Stimulated activated CD8-positive, alpha-beta memory T cell treated with anti-CD3 and anti-CD28 coated beads, Interleukin-7, amount 100 ng/mL, for 4 hours (primary cell): ENCODE results near the gene INHBB.

Experiments used
- DNase-seq, 2 donors: peaks; one replicate each; pipeline ENCODE4 v3.0.0-alpha.2; 2020; ENCODE audit warnings: low read depth in 2 of 2

INHBB gene

DNA sequence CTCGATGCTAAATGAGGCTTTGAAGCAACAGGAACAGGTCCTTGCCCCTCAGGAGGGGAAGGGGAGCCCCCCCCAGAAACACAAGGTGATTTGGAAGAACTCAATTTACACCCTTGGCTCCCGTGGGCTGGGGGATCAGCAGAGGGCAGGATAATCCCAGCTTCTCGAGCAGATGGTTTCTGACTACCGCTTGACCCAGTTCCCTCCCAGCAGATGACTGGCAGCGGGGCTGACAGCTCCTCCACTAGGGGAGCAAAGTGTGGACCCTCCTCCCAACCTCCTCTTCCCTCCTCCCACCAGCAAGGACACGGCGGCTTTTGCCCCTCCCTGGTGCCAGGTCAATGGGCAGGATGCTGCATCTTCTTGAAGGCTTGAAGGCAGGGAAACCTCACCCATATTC, 3.5 kb upstream of the INHBB start:
- no peak for DNase-seq

DNA sequence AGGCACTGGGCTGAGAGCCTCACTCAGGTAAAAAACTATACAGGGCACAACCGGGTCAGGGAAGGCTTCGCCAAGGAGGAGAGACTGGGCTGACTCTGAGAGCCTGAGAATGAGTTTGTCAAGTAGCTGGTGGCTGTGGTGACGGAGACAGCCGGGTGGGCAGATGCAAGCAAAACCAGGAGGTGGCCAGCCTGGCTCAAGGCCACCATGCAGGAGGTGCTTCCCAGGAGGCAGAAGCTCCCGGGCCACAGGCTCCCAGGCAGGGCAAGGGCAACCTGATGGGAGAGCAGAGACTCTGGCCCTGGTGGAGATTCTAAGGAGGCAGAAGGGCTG, 2.9 kb upstream of the INHBB start:
- DNase-seq = no peak

GRCh38 chr2:120343433-120344105, 2.4 kb upstream of the INHBB start:
- peak; percentile 9 to 38 for DNase-seq

DNA sequence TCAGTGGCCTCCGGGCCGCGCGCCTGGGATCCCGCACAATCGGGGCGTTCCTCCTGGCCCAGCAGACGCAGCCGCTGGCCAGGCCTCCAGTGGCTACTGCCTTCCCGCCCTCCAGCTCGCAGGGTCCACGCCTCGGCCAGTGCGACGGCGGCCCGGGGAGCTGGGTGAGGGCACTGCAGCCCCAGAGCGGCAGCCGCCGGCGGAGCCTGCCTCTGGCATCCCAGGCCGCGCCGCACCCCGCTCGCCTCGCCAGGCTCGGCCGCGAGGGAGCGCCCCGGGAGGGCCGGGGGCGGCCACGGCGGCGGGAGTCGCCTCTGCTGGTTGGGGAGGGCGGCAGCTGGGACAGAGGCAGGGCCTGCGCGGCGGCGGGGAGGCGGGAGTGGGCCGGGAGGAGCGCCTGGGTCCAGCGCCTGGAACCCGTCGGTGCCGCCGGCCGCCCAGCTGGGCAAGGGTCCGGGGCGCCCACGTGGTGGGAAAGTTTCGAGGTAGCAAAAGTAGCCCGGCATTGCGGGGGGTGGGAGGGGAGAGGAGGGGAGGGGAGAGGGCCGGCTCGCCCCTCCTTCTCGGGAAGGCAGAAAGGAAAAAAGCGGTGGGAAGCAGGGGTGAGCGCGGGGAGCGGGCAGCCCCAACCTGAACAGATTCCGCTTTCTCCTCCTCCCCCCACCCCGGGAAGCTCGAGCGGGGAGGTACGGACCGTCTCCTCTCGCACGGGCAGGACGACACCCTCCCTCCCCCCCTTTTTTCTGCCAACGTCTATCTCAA, 1.5 kb upstream of the INHBB start:
- DNase-seq = no peak

DNA sequence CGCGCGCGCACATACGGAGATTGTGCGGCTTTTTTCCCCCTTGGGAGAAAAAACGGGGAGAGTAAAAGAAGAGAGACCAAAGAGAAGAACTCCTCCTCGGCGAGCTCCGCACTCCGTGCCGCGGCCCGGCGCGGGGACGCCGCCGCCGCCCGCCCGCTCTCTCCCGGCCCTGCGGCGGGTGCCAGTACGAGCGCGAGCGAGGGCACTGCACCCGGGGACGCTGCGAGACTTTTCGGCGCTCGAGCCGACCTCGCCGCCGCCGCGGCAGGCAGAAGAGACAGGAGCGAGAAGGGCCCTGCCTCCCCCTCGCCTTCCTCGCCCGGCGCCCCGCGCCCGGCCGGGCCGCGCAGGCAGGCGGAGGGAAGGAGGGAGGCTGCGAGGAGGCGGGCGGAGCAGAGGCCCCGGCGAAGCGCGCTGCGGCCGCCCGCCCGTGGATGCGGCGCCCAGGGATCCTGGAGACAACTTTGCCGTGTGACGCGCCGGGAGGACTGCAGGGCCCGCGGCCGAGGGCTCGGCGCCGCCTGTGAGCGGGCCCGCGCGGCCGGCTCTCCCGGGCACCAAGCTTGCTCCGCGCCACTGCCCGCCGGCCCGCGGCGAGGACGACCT, 857 bp upstream of the INHBB start:
- peak in 1 of 2 donors; percentile 6 for DNase-seq

DNA sequence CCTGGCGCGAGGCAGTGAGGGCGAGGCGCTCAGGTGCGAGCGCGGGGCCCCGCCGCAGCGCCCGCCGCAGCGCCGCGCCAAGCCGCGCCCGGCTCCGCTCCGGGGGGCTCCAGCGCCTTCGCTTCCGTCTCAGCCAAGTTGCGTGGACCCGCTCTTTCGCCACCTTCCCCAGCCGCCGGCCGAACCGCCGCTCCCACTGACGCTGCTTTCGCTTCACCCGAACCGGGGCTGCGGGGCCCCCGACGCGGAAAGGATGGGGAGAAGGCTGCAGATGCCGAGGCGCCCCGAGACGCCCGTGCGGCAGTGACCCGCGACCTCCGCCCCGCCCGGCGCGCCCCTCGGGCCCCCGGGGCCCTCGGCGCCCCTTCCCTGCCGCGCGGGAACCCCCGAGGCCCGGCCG, 328 bp upstream of the INHBB start:
- DNase-seq = no peak

DNA sequence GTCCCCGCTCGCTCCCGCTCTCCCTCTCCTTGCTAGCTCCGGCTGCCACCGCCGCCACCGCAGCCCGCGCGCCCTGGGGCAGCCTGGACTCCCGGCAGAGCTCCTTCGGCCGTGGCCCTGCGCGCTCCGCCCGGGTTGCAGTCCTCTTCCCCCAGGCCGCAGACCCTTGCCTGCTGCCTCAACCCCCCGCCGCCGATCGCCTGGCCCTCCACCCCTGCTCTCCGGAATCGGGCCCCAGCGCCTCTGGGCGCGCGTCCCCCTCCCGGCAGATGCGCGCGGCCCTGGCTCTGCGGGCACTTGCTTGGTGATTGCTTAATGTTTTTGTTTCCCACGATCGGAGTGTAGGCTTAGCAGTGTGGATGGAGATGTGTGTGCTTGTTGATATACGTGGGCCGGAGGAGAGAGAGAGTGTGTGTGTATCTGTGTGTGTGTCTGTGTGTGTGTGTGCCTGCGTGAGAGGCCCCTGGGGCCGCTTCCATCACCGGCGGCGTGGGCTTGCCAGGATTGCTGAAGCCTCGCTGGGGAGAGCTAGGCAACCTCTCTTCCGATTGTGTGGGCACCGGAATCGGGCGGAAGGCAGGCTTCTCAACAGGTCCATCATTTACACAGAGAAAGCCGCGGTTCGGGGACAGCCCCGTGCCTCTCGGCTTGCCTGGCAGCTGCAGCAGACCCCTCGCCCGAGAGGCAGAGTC, 877 bp downstream of the INHBB start:
- DNase-seq = no peak

DNA sequence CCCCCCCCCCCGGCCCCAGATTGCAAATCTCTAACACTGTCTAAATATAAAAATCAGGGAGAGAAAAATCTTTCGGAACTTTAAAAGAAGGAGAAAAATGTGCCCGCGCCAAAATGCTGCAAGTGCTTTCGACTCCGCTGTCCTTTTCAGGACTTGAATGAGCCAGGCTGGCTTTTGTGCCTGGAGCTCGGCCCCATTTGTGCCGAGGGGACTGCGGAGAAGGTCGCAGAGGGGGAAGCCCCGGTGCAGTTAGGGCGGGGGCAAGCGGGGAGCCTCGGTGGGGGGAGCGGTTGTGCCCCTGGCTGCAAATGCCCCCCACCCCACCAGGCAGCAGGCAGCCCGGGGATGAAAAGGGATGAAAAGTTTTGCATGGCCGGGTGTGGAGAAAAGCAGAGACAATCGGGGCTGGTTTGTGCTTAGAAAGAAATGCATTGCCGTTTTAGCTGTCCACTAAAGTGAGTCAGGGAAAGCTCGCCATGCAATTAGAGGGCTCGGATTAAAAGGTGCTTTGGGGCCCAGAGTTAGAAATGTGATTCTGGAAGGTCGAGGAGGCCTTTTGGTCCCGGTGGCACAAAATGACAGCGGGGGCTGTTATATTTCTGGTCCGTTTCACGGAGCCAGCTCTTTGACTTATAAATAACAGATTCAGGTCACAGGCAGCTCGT, 1.6 kb downstream of the INHBB start:
- DNase-seq = no peak

DNA sequence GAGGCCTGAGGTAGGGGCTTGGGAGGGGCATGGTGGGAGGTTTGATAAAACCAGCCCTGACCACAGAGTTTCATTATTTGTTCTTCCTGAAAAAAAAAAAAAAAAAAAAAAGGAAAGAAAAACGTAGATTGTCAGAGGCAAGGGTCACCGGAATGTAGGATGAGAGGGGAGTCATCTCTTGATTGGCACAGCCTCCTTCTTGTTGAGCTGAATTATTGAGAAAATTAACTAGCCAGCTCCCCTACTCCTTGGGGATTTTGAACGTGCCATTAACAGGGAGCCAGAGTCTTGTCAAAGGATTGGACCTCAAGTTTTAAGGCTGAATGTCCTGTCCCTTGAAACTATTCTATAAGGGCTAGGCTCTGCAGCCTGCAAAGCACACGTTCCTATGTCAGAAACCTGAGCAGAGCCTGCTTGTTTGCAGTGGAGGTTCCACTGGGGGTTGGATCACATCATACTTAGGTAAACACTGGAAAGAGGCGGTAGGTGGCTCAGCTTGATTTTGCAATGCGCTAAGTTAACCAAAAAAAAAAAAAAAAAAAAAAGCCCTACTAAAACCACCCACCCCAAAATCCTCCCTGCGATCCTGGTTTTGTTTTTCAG, 2.3 kb downstream of the INHBB start:
- no peak for DNase-seq

DNA sequence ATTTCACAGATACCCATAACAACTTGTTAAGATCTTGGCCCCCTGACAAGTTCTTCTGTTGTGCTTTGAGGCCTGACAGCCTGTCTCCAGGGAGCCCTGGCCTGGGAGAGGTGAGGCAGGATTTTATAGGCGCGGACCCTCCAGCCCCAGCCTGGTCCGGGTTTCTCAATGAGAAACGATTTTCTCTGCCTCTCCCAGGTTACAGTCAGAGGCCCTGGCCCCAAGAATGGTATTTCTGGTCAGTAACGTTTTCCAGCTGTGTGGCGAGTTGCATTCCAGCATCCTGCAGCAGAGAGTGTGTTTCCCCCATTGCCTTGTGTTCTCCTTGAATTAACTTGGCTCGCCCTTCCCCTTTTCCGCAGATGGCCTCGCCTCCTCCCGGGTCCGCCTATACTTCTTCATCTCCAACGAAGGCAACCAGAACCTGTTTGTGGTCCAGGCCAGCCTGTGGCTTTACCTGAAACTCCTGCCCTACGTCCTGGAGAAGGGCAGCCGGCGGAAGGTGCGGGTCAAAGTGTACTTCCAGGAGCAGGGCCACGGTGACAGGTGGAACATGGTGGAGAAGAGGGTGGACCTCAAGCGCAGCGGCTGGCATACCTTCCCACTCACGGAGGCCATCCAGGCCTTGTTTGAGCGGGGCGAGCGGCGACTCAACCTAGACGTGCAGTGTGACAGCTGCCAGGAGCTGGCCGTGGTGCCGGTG, 3.0 kb downstream of the INHBB start:
- no peak for DNase-seq

DNA sequence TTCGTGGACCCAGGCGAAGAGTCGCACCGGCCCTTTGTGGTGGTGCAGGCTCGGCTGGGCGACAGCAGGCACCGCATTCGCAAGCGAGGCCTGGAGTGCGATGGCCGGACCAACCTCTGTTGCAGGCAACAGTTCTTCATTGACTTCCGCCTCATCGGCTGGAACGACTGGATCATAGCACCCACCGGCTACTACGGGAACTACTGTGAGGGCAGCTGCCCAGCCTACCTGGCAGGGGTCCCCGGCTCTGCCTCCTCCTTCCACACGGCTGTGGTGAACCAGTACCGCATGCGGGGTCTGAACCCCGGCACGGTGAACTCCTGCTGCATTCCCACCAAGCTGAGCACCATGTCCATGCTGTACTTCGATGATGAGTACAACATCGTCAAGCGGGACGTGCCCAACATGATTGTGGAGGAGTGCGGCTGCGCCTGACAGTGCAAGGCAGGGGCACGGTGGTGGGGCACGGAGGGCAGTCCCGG, 3.5 kb downstream of the INHBB start:
- no peak for DNase-seq

DNA sequence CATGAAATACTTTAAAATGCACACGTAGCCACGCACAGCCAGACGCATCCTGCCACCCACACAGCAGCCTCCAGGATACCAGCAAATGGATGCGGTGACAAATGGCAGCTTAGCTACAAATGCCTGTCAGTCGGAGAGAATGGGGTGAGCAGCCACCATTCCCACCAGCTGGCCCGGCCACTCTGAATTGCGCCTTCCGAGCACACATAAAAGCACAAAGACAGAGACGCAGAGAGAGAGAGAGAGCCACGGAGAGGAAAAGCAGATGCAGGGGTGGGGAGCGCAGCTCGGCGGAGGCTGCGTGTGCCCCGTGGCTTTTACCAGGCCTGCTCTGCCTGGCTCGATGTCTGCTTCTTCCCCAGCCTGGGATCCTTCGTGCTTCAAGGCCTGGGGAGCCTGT, 4.1 kb downstream of the INHBB start:
- no peak for DNase-seq

- DNase-seq = no peak
Observed at GRCh38 chr2:120350801-120351320, 4.9 kb downstream of the INHBB start.

DNA sequence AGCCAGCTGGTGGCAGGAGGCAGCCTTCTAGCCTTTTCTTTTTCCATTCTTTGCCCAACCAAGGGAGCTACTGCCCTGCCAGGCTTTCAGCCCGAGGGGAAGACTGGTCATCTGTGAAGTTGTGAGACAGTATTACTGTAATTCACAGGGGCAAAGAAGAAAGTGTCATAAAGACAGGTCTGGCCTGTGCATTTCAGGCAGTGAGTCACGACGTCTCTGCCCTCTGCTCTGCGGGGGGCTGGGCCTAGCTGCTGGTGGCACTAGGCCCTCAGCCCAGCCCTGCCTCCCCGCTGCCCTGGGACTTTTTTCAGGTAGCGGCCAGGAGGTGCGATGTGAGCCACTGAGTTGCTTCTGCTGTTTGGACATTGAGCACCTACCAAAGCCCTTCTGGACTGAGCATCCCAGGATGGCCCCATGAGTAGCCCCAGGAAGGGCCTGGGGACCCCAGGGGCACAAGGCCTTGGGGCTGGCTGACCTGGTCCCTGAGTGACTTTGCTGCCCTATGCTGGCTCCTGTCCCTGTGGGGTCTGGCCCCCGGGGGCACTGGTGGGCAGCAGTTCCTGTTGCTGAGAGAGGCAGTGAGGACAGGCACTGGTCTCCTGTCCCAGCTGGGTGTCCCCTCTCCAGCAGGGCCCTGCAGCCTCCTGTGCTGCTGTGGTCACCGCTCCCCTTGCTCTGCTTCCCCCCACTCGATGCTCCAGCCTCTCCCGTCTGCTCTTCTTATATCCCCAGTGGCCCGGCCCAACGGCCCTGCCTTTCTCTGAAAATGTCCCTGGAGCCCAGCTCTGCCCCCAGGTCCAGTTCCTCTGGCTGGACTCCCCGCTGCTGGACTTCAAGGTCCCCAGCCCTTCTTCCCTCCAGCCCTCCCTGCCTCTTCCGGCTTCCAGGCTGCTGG, 7.0 kb downstream of the INHBB start:
- no peak for DNase-seq

GRCh38 chr2:120353591-120353898, 7.6 kb downstream of the INHBB start:
- no peak for DNase-seq

GRCh38 chr2:120353931-120354330, 8.0 kb downstream of the INHBB start:
- no peak for DNase-seq

GRCh38 chr2:120354467-120354866, 8.5 kb downstream of the INHBB start:
- DNase-seq = no peak

DNA sequence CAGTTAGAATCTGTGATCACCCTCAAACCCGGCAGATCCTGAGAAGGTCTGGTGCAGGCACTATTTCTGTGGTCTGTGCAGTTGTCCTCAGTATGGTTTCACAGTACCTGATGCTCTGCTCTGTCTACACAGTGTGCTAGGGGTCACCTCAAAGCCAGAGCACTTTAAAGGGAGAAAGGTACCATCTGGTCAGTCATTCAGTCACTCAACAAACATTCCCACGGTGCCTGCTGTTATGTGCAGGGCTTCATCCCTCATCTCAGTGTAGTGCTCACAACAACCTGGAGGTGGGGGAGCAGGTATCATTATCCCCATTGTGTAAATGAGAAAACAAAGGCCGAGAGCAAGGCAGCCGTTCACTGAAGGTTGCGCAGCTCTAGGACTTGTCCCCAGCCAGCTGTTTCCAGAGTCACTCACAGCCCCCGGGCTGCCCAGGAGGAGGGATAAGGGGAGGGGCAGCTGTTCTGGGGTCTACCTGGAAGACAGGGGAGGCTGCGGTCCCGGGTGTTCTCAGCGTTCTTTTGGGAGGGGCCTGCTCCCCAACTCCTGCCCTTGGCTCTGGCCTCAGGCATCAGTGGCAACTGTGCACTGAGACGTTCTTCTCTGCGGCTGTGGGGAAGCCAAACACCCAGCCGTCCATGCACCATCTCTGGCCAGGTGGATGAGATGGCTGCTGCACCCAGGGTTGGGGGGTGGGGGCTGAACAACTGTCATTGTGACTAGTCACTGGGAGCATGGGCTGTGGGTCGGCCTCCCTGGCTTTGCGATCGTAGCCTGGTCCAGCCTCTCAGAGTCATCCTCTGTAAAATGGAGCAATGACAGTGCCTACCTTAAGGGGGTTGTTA, 9.2 kb downstream of the INHBB start:
- DNase-seq = no peak

DNA sequence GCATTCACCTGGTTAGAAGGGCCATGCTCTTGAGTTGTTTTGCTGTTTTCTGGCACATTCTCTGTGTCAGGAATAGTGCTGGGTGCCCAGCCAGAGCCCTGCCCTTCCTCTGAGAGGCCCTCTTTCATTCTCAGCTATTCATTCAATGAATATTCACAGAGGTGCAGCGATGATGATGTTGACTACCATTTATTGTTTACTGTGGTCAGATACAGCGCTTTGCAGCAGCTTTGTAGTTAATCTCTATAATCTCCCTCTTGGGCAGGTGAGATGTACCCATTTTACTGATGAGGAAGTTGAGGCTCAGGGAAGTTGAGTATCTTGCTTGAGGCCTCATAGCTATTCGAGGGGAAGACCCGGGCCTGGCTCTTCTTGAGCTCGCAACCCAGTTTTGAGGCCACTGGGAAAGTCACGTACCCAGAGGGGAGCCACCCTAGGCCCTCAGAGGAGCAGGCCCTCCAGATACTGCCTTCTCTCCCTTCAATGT, 9.9 kb downstream of the INHBB start:
- no peak for DNase-seq
